Activated CD8-positive, alpha-beta memory T cell treated with anti-CD3 and anti-CD28 coated beads, Interleukin-2, amount 50 U/mL, for 1 hour (primary cell): ENCODE results near the gene CIP2A.
"Not testable (repeated sequence)": the region's sequence is repeated elsewhere in the genome, so short reads cannot be mapped to it uniquely, and the experiment has no call there.

Source experiments
- DNase-seq: peaks from one replicate; pipeline ENCODE4 v3.0.0-alpha.2; 2020; ENCODE audit errors: extremely low read depth

Gene CIP2A

GRCh38 chr3:108589081-108589997 lies at the start of gene CIP2A, which contains the start of gene DZIP3:
CIP2A (minus strand) TSS chr3:108589438; CDS start chr3:108589375, 63 bp downstream.
DZIP3 (plus strand) TSS chr3:108589722; CDS start chr3:108605407, 15,685 bp downstream.
- DNase-seq = peak; percentile 57

- DNase-seq = no peak
These were observed 40.7 kb upstream of the CIP2A start for GRCh38 chr3:108629974-108630373.

- no peak for DNase-seq
These were observed 34.3 kb upstream of the CIP2A start for GRCh38 chr3:108623504-108623903.

GRCh38 chr3:108620250-108620649 lies 31.0 kb upstream of the CIP2A start:
- DNase-seq = no peak

GRCh38 chr3:108616090-108616489 lies 26.9 kb upstream of the CIP2A start:
- DNase-seq = not testable (repeated sequence)

GRCh38 chr3:108610651-108611050 lies 21.4 kb upstream of the CIP2A start:
- no peak for DNase-seq

GRCh38 chr3:108608750-108609149 lies 19.5 kb upstream of the CIP2A start:
- no peak for DNase-seq

GRCh38 chr3:108605491-108605890 lies 16.3 kb upstream of the CIP2A start:
- no peak for DNase-seq

GRCh38 chr3:108605028-108605427 lies 15.8 kb upstream of the CIP2A start:
- no peak for DNase-seq

GRCh38 chr3:108603691-108604090 lies 14.5 kb upstream of the CIP2A start:
- DNase-seq = no peak

GRCh38 chr3:108602935-108603294 lies 13.7 kb upstream of the CIP2A start:
- DNase-seq = no peak

- DNase-seq = no peak
These were observed 13.2 kb upstream of the CIP2A start for GRCh38 chr3:108602249-108602934.

- no peak for DNase-seq
These were observed 10.6 kb upstream of the CIP2A start for GRCh38 chr3:108599677-108600409.

- no peak for DNase-seq
These were observed 9.1 kb upstream of the CIP2A start for GRCh38 chr3:108598375-108598774.

- DNase-seq = no peak
These were observed 6.1 kb upstream of the CIP2A start for GRCh38 chr3:108595321-108595720.

GRCh38 chr3:108590460-108590859 lies 1.2 kb upstream of the CIP2A start:
- DNase-seq = peak; percentile 3

- no peak for DNase-seq
These were observed 723 bp upstream of the CIP2A start for GRCh38 chr3:108589998-108590323.

- DNase-seq = no peak
These were observed 637 bp downstream of the CIP2A start for GRCh38 chr3:108588601-108589000.

- no peak for DNase-seq
These were observed 11.2 kb downstream of the CIP2A start for GRCh38 chr3:108578064-108578463.

- DNase-seq = no peak
These were observed 19.9 kb downstream of the CIP2A start for GRCh38 chr3:108569336-108569735.

- no peak for DNase-seq
These were observed 22.6 kb downstream of the CIP2A start for GRCh38 chr3:108566599-108566998.

GRCh38 chr3:108565506-108565905 lies 23.7 kb downstream of the CIP2A start:
- DNase-seq = no peak
